GM12878 (cell line): ENCODE data around the gene ANKS1A. TPM values are rescaled to one million over a fixed set of nuclear protein-coding genes. Genes with fewer than 3 reads are reported as not detected.

Experiments used
- ATAC-seq: fragments of 200-7000 bp; cut with Tn5 transposase; 3 replicates; pipeline ENCODE4 v1.9.1; 2020; ENCODE audit warnings: mild to moderate bottlenecking, moderate library complexity
- BruUV-seq: library from RNA; stranded (reverse); fragments of 400-500 nt; replicated peaks from 2 replicates; lab custom pipeline; 2021; lab: Mats Ljungman, UMichigan
- CTCF ChIA-PET: fragments of 300-600 bp; sonication (Branson Sonifier 250); formaldehyde crosslinking; extraction: SDS; loops from one replicate; lab custom pipeline; 2021; ENCODE audit warnings: inconsistent platforms; lab: Yijun Ruan, JAX
- POLR2A ChIA-PET: fragments of 350-600 bp; formaldehyde crosslinking; extraction: SDS; loops from one replicate; lab custom pipeline; 2021; ENCODE audit warnings: inconsistent platforms; lab: Charles Lee
- RAD21 ChIA-PET: fragments of 300-600 bp; sonication (Branson Sonifier 250); formaldehyde crosslinking; loops from one replicate; lab custom pipeline; 2023; ENCODE audit warnings: antibody characterized with exemption; ENCODE audit not compliant: unreplicated experiment; lab: Charles Lee
- SMC1A ChIA-PET: fragments of 300-600 bp; sonication (Branson Sonifier 250); formaldehyde crosslinking; loops from one replicate; lab custom pipeline; 2023; ENCODE audit not compliant: unreplicated experiment, uncharacterized antibody; lab: Charles Lee
- DNase-seq: peaks from one replicate; pipeline ENCODE4 v3.0.0-alpha.2; 2011; ENCODE audit warnings: low read depth, low spot score
- FAIRE-seq: peaks from 3 replicates; lab custom pipeline; 2011; peaks lifted over from hg19 to GRCh38; lab: Jason Lieb, UNC
- H2AFZ ChIP-seq: 2 replicates; pipeline ENCODE4 v1.6.0; 2011; ENCODE audit warnings: low read depth, low read length, control low read depth; ENCODE audit not compliant: control insufficient read depth
- H3K27ac ChIP-seq: 2 replicates; pipeline ENCODE4 v1.5.1; 2011; ENCODE audit warnings: control low read depth; ENCODE audit not compliant: control insufficient read depth, insufficient read depth
- H3K27me3 ChIP-seq, 2 experiments: replicated peaks in 1 of 2; 2 replicates each; pipeline versions ENCODE4 v1.6.0 to v1.6.1; 2011; ENCODE audit warnings: low read length in 1 of 2; ENCODE audit not compliant: control insufficient read depth in 2 of 2, insufficient read depth in 2 of 2
- H3K36me3 ChIP-seq, 2 experiments: 2 replicates each; pipeline ENCODE4 v1.5.1; 2011; ENCODE audit warnings: low read length in 1 of 2; ENCODE audit not compliant: control insufficient read depth in 2 of 2, insufficient read depth in 2 of 2
- H3K4me1 ChIP-seq: 2 replicates; pipeline ENCODE4 v1.6.1; 2011; ENCODE audit warnings: mild to moderate bottlenecking, low read length, moderate library complexity, mixed read lengths; ENCODE audit not compliant: control insufficient read depth, insufficient read depth
- H3K4me2 ChIP-seq: 2 replicates; pipeline ENCODE4 v1.6.0; 2011; ENCODE audit warnings: control low read depth; ENCODE audit not compliant: control insufficient read depth, insufficient read depth
- H3K4me3 ChIP-seq: fragments of 200-600 bp; sonication (generic); 2 replicates; pipeline ENCODE4 v1.5.1; 2016
- H3K79me2 ChIP-seq: 2 replicates; pipeline ENCODE4 v1.6.0; 2011; ENCODE audit warnings: low read length; ENCODE audit not compliant: control insufficient read depth, insufficient read depth
- H3K9ac ChIP-seq: 2 replicates; pipeline ENCODE4 v1.8.0; 2011; ENCODE audit warnings: low read length, control low read depth, mixed read lengths; ENCODE audit not compliant: control insufficient read depth, insufficient read depth
- H3K9me3 ChIP-seq: replicated peaks from 3 replicates; pipeline ENCODE4 v1.5.1; 2011; ENCODE audit warnings: mild to moderate bottlenecking, low read length; ENCODE audit not compliant: control insufficient read depth, insufficient read depth
- H4K20me1 ChIP-seq: 2 replicates; pipeline ENCODE4 v1.6.0; 2011; ENCODE audit not compliant: control insufficient read depth, insufficient read depth
- BACH1 ChIP-seq: fragments of 450-650 bp; IDR thresholded peaks from 2 replicates; pipeline ENCODE4 v1.6.1; 2017; ENCODE audit warnings: mild to moderate bottlenecking, borderline replicate concordance
- KLF5 ChIP-seq: fragments of 450-650 bp; IDR thresholded peaks from 2 replicates; pipeline ENCODE4 v1.6.1; 2014; ENCODE audit warnings: mild to moderate bottlenecking; ENCODE audit not compliant: partially characterized antibody
- NR2F1 ChIP-seq: fragments of 450-650 bp; conservative IDR thresholded peaks from 2 replicates; pipeline ENCODE4 v1.6.1; 2017; ENCODE audit warnings: mild to moderate bottlenecking
- RAD21 ChIP-seq: IDR thresholded peaks from 2 replicates; pipeline ENCODE4 v1.6.1; 2011; ENCODE audit warnings: mild to moderate bottlenecking, low read depth, low read length, moderate library complexity; ENCODE audit not compliant: insufficient read depth
- RELA ChIP-seq: fragments of 450-650 bp; IDR thresholded peaks from 2 replicates; pipeline ENCODE4 v1.8.0; 2014; ENCODE audit warnings: borderline replicate concordance; ENCODE audit not compliant: partially characterized antibody
- RFX5 ChIP-seq: IDR thresholded peaks from 2 replicates; pipeline ENCODE4 v1.6.1; 2011; ENCODE audit warnings: low read depth, low read length, improper control_type of control experiment
- SMAD5 ChIP-seq: IDR thresholded peaks from 2 replicates; pipeline ENCODE4 v1.6.1; 2016; ENCODE audit warnings: antibody characterized with exemption, low read depth
- ZNF207 ChIP-seq: fragments of 450-650 bp; IDR thresholded peaks from 2 replicates; pipeline ENCODE4 v1.6.1; 2014; ENCODE audit warnings: antibody characterized with exemption, mild to moderate bottlenecking, borderline replicate concordance
- WGBS: methylation state at CpG from one replicate; pipeline ENCODE4 v1.1.6; 2016; ENCODE audit warnings: low lambda C conversion rate; ENCODE audit not compliant: insufficient replicate concordance, insufficient coverage; ENCODE audit errors: missing lambda C conversion rate; 5-methylcytosine and 5-hydroxymethylcytosine counted together
- in situ Hi-C: fragments of 300-500 bp; cut with MboI; formaldehyde crosslinking; loops from 9 replicates; pipeline ENCODE4 v1.14.3; 2018; ENCODE audit warnings: mixed read lengths
- intact Hi-C: fragments of 100-400 bp; cut with micrococcal nuclease; formaldehyde crosslinking; loops from one replicate; pipeline ENCODE4 v1.14.2; 2022; ENCODE audit not compliant: unreplicated experiment
- polyA plus RNA-seq, 11 experiments: library from polyadenylated mRNA; depleted of rRNA in 4 of 11; unstranded in 6 of 11; stranded (reverse) in 5 of 11; fragments of >200 nt; fragmentation: Nextera tagmentation in 4 of 11; fragmentation: Illumina TruSeq in 1 of 11; extraction: Ambion mirVana in 4 of 11; extraction: Trizol in 1 of 11; gene quantifications; 1 replicate in 1 of 11; 2 replicates in 10 of 11; pipeline versions ENCODE4 v1.2.1 to v1.2.3, GENCODE V29; 2011 to 2016; ENCODE audit warnings: inconsistent platforms in 2 of 11, missing spikeins in 2 of 11, low read depth in 1 of 11
- total RNA-seq, 4 experiments: library from RNA; depleted of rRNA in 3 of 4; stranded (reverse); fragments of >200 nt in 3 of 4; fragmentation: Illumina TruSeq in 1 of 4; extraction: Trizol in 1 of 4; gene quantifications; 2 replicates each; pipeline versions ENCODE4 v1.2.1 to v1.2.3, GENCODE V29; 2013 to 2021
- TF ChIP-seq, protein P1 (sequence below): fragments of 450-650 bp; IDR thresholded peaks from 2 replicates; pipeline ENCODE4 v1.6.1; 2018; ENCODE audit warnings: mild to moderate bottlenecking, low read depth, moderate library complexity; ENCODE audit not compliant: partially characterized antibody
- TF ChIP-seq, protein P2 (sequence below): fragments of 150-350 bp; IDR thresholded peaks from 2 replicates; pipeline ENCODE4 v1.6.1; 2014; ENCODE audit warnings: mild to moderate bottlenecking, low read depth, low read length
- TF ChIP-seq, protein P3 (sequence below): IDR thresholded peaks from 2 replicates; pipeline ENCODE4 v1.6.1; 2012; ENCODE audit warnings: low read length, inconsistent platforms
- TF ChIP-seq, protein P4 (sequence below): IDR thresholded peaks from 2 replicates; pipeline ENCODE4 v1.6.1; 2012; ENCODE audit warnings: low read depth, low read length, improper control_type of control experiment
- TF ChIP-seq, protein P5 (sequence below): IDR thresholded peaks from 2 replicates; pipeline ENCODE4 v1.6.1; 2012; ENCODE audit warnings: low read depth, low read length, improper control_type of control experiment

ANKS1A gene
- total and polyA plus RNA-seq, 10 of the 15 experiments (the other 5 are each of a cell fraction or from before 2014, with no cell fraction given) = 0.60 to 7.0 (median 3.0) TPM

DNA sequence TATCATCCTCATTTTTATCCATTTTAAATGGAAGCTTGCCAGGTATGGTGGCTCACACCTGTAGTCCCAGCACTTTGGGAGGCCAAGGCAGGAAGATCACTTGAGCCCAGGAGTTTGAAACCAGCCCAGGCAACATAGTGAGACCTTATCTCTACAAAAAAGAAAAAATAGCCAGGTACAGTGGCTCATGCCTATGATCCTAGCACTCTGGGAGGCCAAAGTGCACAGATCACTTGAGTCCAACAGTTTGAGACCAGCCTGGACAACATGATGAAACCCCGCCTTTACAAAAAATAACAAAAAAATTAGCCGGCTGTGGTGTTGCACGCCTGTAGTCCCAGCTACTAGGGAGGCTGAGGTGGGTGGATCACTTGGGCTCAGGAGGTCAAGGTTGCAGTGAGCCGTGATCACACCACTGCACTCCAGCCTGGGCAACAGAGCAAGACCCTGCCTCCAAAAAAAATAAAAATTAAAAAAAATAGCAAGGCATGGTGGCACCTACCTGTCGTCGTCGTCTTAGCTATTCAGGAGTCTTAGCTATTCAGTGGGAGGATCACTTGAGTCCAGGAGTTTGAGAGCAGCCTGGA lies 163.0 kb downstream of the ANKS1A start:
- TF ChIP-seq, protein P1, sequence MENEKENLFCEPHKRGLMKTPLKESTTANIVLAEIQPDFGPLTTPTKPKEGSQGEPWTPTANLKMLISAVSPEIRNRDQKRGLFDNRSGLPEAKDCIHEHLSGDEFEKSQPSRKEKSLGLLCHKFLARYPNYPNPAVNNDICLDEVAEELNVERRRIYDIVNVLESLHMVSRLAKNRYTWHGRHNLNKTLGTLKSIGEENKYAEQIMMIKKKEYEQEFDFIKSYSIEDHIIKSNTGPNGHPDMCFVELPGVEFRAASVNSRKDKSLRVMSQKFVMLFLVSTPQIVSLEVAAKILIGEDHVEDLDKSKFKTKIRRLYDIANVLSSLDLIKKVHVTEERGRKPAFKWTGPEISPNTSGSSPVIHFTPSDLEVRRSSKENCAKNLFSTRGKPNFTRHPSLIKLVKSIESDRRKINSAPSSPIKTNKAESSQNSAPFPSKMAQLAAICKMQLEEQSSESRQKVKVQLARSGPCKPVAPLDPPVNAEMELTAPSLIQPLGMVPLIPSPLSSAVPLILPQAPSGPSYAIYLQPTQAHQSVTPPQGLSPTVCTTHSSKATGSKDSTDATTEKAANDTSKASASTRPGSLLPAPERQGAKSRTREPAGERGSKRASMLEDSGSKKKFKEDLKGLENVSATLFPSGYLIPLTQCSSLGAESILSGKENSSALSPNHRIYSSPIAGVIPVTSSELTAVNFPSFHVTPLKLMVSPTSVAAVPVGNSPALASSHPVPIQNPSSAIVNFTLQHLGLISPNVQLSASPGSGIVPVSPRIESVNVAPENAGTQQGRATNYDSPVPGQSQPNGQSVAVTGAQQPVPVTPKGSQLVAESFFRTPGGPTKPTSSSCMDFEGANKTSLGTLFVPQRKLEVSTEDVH = no peak
- TF ChIP-seq, protein P2, sequence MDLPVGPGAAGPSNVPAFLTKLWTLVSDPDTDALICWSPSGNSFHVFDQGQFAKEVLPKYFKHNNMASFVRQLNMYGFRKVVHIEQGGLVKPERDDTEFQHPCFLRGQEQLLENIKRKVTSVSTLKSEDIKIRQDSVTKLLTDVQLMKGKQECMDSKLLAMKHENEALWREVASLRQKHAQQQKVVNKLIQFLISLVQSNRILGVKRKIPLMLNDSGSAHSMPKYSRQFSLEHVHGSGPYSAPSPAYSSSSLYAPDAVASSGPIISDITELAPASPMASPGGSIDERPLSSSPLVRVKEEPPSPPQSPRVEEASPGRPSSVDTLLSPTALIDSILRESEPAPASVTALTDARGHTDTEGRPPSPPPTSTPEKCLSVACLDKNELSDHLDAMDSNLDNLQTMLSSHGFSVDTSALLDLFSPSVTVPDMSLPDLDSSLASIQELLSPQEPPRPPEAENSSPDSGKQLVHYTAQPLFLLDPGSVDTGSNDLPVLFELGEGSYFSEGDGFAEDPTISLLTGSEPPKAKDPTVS = no peak
- TF ChIP-seq NR2F1 = no peak
- no peak for TF ChIP-seq SMAD5
- TF ChIP-seq KLF5 = no peak
- no peak for TF ChIP-seq RELA
- TF ChIP-seq BACH1 = no peak
- TF ChIP-seq, protein P3, sequence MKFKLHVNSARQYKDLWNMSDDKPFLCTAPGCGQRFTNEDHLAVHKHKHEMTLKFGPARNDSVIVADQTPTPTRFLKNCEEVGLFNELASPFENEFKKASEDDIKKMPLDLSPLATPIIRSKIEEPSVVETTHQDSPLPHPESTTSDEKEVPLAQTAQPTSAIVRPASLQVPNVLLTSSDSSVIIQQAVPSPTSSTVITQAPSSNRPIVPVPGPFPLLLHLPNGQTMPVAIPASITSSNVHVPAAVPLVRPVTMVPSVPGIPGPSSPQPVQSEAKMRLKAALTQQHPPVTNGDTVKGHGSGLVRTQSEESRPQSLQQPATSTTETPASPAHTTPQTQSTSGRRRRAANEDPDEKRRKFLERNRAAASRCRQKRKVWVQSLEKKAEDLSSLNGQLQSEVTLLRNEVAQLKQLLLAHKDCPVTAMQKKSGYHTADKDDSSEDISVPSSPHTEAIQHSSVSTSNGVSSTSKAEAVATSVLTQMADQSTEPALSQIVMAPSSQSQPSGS = no peak
- no peak for TF ChIP-seq ZNF207
- TF ChIP-seq, protein P4, sequence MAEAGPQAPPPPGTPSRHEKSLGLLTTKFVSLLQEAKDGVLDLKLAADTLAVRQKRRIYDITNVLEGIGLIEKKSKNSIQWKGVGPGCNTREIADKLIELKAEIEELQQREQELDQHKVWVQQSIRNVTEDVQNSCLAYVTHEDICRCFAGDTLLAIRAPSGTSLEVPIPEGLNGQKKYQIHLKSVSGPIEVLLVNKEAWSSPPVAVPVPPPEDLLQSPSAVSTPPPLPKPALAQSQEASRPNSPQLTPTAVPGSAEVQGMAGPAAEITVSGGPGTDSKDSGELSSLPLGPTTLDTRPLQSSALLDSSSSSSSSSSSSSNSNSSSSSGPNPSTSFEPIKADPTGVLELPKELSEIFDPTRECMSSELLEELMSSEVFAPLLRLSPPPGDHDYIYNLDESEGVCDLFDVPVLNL = no peak
- TF ChIP-seq, protein P5, sequence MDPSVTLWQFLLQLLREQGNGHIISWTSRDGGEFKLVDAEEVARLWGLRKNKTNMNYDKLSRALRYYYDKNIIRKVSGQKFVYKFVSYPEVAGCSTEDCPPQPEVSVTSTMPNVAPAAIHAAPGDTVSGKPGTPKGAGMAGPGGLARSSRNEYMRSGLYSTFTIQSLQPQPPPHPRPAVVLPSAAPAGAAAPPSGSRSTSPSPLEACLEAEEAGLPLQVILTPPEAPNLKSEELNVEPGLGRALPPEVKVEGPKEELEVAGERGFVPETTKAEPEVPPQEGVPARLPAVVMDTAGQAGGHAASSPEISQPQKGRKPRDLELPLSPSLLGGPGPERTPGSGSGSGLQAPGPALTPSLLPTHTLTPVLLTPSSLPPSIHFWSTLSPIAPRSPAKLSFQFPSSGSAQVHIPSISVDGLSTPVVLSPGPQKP = no peak
- no peak for TF ChIP-seq RFX5
- TF ChIP-seq RAD21 = no peak
- Histone ChIP-seq H3K9ac (no peak overlapping the region), H3K79me2 (no peaks in the 10 kb centered on the region), H3K4me2 (no peak overlapping the region), H3K27ac (no peak overlapping the region), H4K20me1 (no peaks in the 10 kb centered on the region), H3K4me1 (0 out of 2 replicates have a peak, but pooled peaks cover 3% of the 10 kb centered on the region), H3K4me3 (no peak overlapping the region), H3K27me3 (no peaks in the 10 kb centered on the region), H3K9me3 (no peaks in the 10 kb centered on the region), H3K36me3 (no peaks in the 10 kb centered on the region), H2AFZ (no peak overlapping the region)
- in situ Hi-C loops (no loop called here), intact Hi-C loops (no loop called here)
- WGBS = 87% methylated on average over 7 of the region's 7 CpGs
- no peak for FAIRE-seq
- POLR2A ChIA-PET = no interaction called here
- no TSS peak for BruUV-seq
- SMC1A ChIA-PET = interaction anchor here (0.6 to 1.7 kb wide), 3 partner anchors 46 to 1141 kb away, joined by 3 read pairs; no protein-coding TSS in a partner anchor
- RAD21 ChIA-PET = no interaction called here
- no peak for DNase-seq
- CTCF ChIA-PET = interaction anchor here (1.5 kb wide), 1 partner anchor 65 kb away, joined by 6 read pairs; no protein-coding TSS in a partner anchor
- no peak for ATAC-seq
